Kasumi-1 (cell line): ENCODE data around the gene SLC17A5.
"Not testable (repeated sequence)": the region's sequence is repeated elsewhere in the genome, so short reads cannot be mapped to it uniquely, and the experiment has no call there.

Source experiments
- DNase-seq, 2 experiments: peaks; one replicate each; lab custom pipeline; 2025; lab: John Stamatoyannopoulos, UW

SLC17A5 gene

GRCh38 chr6:73614802-73615201 lies 39.0 kb downstream of the SLC17A5 start:
- DNase-seq: no peak

DNA sequence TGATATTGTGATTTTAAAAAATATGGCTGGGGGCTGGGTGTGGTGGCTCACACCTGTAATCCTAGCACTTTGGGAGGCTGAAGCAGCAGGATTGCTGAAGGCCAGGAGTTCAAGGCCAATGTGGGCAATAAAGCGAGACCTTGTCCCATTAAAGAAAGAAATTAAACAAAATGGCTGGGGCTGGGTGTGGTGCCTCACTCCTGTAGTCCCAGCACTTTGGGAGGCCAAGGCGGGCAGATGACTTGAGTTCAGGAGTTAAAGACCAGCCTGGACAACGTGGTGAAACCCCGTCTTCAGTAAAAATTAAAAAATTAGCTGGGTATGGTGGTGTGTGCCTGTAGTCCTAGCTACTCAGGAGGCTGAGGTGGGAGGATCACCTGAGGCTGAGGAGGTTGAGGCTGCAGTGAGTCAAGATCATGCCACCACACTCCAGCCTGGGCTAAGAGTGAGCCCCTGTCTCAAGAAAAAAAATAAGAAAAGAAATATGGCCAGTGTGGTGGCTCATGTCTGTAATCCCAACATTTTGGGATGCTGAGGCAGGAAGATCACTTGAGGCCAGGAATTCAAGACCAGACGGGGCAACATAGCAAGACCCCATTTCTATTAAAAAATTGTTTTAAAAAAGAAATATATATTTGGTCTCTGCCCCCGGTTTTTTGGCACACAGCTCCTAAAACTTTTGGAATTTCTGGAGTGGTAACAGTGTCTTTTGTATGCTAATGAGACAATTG lies 39.8 kb downstream of the SLC17A5 start:
- DNase-seq: no peak

- no peak for DNase-seq
These were observed 41.2 kb downstream of the SLC17A5 start for GRCh38 chr6:73612611-73613010.

DNA sequence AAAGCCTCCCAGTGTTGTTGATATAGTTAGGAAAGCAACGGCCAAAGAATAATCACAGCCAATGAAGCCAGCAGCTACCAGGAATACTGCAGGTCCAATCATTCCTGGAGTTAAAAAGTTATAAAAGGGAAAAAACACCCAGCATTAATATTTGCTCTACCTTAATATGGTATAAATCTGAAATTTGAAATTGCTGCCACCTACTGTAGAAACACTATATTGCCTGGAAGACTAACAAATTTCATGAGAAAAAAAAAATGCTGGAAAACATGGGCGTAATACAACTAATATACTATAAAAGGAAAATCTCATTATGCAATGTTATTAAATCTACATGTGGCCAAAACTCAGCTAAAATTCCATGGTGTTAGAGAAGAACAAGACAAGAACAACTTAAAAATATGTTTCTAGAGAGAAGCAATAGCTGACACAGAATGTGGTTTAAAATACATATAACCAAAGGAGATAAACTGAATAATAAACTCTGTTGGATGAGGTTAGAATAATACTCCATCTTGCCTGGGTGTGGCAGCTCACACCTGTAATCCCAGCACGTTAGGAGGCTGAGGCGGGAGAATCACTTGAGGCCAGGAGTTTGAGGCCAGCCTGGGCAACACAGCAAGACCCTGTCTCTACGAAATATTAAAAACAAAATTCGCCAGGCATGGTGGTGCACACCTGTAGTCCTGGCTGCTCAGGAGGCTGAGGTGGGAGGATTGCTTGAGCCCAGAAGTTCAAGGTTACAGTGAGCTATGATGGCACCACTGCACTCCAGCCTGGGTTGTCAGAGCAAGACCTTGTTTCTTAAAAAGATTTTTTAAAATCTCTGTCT lies 43.1 kb downstream of the SLC17A5 start:
- DNase-seq: peak; percentile 65 to 80

- no peak for DNase-seq
These were observed 45.0 kb downstream of the SLC17A5 start for GRCh38 chr6:73608761-73609160.

- DNase-seq: no peak
These were observed 47.4 kb downstream of the SLC17A5 start for GRCh38 chr6:73606428-73606827.

DNA sequence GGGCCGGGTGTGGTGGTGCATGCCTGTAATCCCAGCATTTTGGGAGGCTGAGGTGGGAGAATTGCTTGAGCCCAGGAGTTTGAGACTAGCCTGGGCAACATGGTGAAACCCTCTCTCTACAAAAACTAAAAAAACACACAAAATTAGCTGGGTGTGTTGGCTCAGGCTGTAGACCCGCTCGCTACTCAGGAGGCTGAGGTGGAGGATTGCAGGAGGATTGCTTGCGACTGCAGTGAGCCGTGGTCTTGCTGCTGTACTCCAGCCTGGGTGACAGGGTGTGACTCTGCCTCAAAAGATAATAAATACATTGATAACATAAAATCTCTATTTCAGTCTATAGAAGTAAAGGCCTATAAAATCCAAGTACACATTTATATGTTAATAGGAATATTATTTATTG lies 49.3 kb downstream of the SLC17A5 start:
- no peak for DNase-seq

DNA sequence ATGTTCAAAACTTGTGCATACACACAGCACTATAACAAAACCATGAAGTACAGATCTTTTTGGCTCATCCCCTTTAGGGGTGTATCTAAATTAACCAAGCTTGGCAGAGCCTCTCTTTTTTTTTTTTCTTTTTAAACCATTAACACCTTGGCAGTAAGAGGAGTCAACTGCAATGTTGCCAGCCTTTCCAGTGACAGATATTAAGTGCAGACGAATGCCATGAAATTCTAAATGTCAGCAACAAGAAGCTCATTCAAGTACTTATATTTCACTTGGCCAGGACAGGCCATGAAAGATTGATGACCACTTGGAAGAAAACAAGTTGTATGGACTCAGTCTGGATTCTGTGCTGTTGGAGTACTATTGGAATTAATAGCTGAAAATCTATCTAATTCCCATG lies 49.8 kb downstream of the SLC17A5 start:
- no peak for DNase-seq

GRCh38 chr6:73586416-73586974 lies 67.3 kb downstream of the SLC17A5 start:
- DNase-seq: no peak

DNA sequence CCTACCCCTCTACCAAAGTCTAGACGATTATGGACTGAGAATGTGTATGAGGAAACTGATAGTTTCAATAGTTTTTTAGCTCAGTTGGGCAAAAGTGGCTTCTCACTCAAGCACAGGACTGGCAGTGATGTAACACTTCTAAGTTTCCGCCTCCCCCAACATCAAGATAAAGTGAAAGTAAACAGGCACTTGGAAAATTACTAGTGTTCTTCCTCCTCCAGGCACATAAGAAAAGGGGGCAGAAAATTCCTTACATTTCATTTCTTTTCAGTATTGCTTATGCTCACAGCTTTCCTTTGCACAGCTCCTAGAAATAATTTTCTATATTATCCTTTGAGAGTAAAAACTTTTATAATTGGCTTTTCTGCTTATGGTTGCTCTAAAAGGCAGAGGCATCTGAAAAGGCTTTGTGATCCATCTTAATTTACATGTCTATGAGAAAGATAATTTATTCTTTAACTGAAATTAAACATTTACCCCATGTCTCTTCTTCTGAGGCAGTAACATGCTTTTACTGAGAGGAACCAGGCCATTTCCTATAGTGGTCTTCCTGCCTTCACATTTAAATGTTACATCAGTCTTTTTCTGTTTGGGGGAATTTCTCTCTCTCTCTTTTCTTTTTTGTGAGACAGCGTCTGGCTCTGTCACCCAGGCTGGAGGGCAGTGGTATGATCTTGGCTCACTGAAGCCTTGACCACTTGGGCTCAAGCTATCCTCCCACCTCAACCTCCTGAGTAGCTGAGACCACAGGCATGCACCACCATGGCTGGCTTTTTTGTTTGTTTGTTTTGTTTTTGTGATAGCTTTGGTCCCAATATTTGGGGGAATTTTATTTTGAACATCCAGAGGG lies 68.0 kb downstream of the SLC17A5 start:
- DNase-seq: peak; percentile 89 to 91

DNA sequence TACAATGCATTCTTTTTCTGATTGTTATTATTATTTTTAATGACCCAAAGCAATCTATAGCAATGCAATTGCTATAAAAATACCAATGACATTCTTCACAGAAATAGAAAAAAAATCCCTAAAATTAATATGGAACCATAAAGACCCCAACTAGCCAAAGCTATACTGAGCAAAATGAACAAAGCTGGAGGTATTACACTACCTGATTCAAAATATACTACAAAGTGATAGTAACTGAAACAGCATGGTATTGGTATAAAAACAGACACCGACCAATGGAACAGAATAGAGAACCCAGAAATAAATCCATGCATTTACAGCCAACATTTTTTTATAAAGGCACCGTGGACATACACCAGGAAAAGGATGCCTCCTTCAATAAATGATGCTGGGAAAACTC lies 72.5 kb downstream of the SLC17A5 start:
- DNase-seq: no peak

- DNase-seq: peak; percentile 56 to 85
These were observed 73.3 kb downstream of the SLC17A5 start for GRCh38 chr6:73580247-73581149.

- DNase-seq: peak in 1 of 2 experiments; percentile 26
These were observed 73.9 kb downstream of the SLC17A5 start for GRCh38 chr6:73579851-73580246.

DNA sequence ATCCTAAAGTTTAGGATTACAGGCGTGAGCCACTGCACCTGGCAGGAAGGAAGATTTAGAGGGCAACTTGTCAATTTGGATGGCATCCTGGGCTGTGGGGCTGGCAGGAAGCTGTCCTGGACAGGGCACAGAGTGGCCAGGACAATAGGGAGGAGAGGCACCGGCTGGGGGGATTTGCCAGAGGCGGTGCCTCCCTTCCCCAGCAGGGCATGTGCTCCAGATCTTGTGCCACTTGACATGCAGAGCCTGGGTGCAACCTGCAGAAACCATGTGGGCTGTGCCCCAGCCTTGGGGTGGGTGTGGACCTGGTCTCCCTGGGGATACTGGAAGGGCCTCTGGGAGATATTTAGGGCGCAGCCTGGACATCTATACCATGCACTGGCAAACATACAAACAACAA lies 74.4 kb downstream of the SLC17A5 start:
- DNase-seq: no peak

DNA sequence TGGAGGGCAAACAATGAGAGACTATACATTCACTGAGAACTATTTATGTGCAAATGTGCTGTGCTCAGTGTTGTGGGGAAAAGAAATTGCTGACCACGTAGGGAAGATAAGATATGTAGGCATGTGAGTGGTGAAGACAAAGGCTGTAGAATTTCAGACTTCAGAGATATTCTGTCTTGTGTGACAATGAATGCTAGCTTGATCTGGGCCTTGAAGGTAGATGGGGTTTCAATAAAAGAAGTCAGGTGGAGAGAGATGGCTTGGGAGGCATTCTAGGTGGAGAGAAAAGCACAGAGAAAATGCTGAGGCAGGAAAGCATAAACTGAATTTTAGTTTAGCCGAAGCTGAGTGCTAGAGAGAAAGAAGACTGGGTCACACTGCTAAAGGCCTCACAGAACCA lies 76.1 kb downstream of the SLC17A5 start:
- DNase-seq: no peak

DNA sequence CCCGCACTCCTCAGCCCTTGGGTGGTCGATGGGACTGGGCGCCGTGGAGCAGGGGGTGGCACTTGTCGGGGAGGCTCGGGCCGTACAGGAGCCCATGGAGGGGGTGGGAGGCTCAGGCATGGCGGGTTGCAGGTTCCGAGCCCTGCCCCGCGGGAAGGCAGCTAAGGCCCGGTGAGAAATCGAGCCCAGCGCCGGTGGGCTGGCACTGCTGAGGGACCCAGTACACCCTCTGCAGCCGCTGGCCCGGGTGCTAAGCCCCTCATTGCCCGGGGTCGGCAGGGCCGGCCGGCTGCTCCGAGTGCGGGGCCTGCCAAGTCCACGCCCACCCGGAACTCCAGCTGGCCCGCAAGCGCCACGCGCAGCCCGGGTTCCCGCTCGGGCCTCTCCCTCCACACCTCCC lies 81.3 kb downstream of the SLC17A5 start:
- not testable (repeated sequence) for DNase-seq

- not testable (repeated sequence) for DNase-seq
These were observed 82.3 kb downstream of the SLC17A5 start for GRCh38 chr6:73571218-73572181.

DNA sequence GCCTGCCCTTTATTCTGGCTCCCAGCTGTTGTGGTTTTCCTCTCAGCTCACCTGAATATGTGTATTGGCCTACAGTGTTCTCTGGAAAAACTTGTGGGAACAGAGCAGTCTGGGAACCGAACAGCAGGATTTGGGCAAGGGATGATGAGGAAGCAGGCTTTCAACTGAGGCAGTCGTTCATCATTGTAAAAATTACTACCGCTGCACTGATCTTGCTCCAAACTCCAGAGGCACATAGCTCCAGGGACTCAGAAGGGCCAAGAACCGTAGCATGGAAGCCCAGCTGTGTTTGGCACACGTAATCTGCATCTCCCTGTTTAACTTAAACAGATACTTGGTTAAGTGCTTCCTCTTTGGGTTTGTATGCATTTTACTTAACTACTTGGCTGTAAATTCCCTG lies 84.7 kb downstream of the SLC17A5 start:
- no peak for DNase-seq

DNA sequence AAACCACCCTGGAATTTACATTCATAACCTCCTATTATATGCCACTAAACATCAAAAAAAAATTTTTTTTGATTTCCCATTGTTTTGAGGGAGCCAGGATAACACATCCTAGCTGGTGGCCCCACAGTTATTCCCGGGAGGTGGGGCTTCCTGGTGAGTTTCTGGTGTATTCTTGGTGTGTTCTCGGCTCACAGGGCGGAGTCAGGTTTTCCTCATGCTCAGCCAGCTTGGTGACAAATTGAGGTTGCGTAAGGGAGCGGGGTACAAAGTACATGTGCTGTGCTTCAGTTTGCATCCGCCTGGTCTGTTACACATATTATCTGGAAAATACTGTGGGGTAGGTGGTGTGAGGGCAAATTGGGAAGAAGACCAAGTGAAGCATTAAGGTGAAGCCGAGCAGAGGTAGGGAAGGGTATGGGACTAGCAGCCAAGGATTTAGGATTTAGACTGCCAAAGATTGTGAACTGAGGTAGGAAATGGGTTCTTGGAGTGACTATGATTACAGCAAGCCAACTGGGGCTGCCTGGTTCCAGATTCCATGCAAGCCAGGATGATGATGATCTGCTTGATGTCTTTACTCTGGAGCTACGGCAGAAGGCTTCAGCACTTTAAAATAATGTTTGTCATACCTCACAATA lies 86.7 kb downstream of the SLC17A5 start:
- DNase-seq: no peak
